ENCODE measurements around the gene TMEM170A.
"Not testable (repeated sequence)": the region's sequence is repeated elsewhere in the genome, so short reads cannot be mapped to it uniquely, and the experiment has no call there.

The TMEM170A gene

DNA sequence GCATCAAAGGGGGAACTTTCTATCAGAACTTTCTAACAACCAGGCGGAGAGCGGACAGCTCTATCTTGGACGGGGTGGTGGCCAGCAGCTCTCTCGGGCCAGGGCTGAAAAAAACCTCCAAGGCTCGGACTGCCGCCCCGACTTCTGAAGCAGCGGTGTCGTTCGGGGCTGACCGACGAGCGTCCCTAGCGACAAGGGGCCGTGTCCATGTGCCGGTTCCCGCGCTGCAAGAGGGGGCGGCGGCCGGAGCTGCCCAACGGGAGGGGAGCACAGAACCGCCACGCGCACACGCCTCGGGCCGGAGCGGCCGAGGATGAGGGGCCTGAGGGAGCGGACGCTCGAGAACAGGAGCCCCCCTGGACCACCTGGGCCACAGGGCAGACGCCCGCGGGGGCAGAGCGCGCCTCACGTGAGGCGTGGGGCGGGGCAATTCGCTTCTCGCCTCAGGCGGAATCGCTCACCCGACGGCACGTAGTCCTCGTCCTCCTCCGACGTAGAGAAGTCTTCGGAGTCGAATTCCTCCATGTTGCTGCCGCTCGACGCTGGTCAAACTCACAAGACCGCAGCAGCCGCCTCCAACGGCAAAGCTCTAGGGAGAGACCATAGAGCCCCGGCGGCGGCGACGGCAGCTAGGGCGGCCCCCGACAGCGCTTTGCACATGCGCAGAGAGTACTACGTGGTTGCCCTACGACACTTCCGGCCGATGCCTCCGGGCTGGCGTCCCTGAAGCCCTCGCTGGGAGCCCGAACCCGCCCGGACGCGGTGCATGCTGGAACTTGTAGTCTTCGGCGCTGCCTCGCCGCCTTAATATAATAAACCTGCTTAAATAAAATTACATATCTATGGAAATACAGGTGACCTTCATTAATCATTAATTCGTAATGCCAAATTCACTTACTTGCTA is 31.4 kb downstream of the TMEM170A start, which contains the start of gene CFDP1:
TSS of gene CFDP1 (minus strand) at position 676 of the 904 bp plus-strand sequence. CDS start at position 525, 151 bp downstream.
- peak; percentile 97 for DNase-seq (ENCODE audit: low spot score)
- TF ChIP-seq, protein P1, sequence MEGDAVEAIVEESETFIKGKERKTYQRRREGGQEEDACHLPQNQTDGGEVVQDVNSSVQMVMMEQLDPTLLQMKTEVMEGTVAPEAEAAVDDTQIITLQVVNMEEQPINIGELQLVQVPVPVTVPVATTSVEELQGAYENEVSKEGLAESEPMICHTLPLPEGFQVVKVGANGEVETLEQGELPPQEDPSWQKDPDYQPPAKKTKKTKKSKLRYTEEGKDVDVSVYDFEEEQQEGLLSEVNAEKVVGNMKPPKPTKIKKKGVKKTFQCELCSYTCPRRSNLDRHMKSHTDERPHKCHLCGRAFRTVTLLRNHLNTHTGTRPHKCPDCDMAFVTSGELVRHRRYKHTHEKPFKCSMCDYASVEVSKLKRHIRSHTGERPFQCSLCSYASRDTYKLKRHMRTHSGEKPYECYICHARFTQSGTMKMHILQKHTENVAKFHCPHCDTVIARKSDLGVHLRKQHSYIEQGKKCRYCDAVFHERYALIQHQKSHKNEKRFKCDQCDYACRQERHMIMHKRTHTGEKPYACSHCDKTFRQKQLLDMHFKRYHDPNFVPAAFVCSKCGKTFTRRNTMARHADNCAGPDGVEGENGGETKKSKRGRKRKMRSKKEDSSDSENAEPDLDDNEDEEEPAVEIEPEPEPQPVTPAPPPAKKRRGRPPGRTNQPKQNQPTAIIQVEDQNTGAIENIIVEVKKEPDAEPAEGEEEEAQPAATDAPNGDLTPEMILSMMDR (IDR thresholded peaks at IDR 0.05; ENCODE audit: extremely low read depth, insufficient read depth, missing control alignments), result no peak
- in situ Hi-C loops (cut with MboI; ENCODE audit: low pct_unique_long_range_greater_than_20kb, low sequenced_read_pairs, unreplicated experiment), result no loop called here

DNA sequence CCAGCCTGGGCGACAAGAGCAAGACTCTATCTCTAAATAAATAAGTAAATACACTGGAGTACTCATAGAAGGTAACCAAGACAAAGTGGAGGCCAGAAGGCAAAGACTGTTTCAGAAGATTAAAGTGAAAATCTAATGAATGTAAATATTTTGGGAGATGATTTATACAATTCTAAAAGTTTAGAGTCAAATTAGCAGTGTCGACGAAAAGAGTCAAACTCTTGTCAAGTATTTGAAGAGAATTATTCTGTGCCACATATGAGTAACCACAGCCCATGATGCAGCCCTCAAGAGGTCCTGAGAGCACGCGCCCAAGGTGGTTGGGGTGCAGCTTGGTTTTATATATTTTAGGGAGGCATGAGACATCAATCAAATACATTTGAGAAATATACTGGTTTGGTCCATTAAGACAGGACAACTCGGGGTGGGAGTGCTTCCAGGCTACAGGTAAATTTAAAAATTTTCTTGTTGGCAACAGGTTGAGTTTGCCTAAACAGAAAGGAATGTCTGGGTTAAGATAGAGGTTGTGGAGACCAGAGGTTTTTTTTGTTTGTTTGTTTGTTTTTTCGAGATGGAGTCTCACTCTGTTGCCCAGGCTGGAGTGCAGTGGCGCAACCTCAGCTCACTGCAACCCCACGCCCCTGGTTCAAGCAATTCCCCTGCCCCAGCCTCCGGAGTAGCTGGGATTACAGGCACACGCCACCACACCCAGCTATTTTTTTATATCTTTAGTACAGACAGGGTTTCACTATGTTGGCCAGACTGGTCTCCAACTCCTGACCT is 34.7 kb downstream of the TMEM170A start:
- in situ Hi-C loops (cut with MboI; ENCODE audit: low pct_unique_long_range_greater_than_20kb, low sequenced_read_pairs, unreplicated experiment), result no loop called here
- DNase-seq (ENCODE audit: low spot score), result no peak
- TF ChIP-seq, protein P1 (IDR thresholded peaks at IDR 0.05; ENCODE audit: extremely low read depth, insufficient read depth, missing control alignments), result no peak

DNA sequence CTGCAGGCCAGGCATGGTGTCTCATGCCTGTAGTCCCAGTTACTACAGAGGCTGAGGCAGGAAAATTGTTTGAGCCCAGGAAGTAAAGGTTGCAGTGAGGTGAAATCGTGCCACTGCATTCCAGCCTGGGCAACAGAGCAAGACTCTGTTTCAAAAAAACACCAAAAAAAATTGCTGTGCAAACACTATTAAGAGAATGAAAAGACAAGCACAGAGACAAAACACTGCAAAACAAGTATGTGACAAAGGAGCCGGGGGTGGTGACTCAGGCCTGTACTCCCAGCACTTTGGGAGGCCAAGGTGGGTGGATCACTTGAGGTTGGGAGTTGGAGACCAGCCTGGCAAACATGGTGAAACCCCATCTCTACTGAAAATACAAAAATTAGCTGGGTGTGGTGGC is 38.0 kb downstream of the TMEM170A start:
- in situ Hi-C loops (cut with MboI; ENCODE audit: low pct_unique_long_range_greater_than_20kb, low sequenced_read_pairs, unreplicated experiment); DNase-seq (ENCODE audit: low spot score): not testable (repeated sequence)

DNA sequence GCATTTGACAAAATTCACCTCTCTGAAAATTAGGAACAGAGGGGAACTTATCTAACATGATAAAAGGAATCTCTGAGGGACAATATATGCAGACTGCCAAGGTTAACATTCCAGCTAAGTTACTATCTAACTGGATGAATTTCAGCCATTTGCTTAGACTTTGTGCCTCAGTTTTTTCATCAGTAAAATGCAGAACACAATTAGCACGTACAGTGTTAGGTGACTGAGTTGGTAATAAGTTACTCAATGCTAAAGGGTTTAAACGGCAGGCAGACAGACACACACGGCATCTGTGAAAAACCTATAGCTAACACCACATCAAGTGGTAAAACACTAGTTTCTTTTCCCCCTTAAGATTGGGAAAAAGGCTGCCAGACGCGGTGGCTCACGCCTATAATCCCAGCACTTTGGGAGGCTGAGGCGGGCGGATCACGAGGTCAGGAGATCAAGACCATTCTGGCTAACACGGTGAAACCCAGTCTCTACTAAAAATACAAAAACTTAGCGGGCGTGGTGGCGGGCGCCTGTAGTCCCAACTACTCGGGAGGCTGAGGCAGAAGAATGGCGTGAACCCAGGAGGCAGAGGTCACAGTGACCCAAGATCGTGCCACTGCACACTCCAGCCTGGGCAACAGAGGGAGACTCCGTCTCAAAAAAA is 40.3 kb downstream of the TMEM170A start:
- in situ Hi-C loops (cut with MboI; ENCODE audit: low pct_unique_long_range_greater_than_20kb, low sequenced_read_pairs, unreplicated experiment); DNase-seq (ENCODE audit: low spot score): not testable (repeated sequence)

DNA sequence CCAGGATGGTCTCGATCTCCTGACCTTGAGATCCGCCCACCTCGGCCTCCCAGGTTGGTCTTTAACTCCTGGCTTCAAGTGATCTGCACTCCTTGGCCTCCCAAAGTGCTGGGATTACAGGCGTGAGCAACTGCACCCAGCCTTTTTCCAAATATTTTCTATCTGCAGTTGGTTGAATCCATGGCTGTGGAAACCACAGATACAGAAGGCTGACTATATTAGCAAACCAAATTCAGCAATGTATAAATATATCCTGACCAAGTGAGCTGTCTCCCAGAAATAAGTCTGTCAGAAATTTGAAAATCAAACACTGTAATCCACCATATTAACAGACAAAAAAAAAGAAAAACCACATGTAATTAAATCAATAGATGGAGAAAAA is 40.8 kb downstream of the TMEM170A start:
- TF ChIP-seq, protein P1 (IDR thresholded peaks at IDR 0.05; ENCODE audit: extremely low read depth, insufficient read depth, missing control alignments), result no peak
- in situ Hi-C loops (cut with MboI; ENCODE audit: low pct_unique_long_range_greater_than_20kb, low sequenced_read_pairs, unreplicated experiment), result no loop called here
- DNase-seq (ENCODE audit: low spot score), result no peak

DNA sequence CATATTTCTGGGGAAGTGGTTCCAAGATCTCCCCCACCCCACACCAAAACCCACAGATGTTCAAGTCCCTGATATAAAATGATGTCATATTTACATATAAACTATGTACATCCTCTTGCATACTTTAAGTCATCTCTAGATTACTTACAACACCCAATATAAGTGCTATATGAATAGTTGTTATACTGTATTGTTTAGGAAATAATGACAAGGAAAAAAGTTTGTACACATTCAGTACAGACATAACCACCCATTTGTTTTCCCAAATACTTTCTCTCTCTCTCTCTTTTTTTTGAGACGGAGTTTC is 42.7 kb downstream of the TMEM170A start:
- no peak for DNase-seq (ENCODE audit: low spot score)
- TF ChIP-seq, protein P1 (IDR thresholded peaks at IDR 0.05; ENCODE audit: extremely low read depth, insufficient read depth, missing control alignments), result no peak
- in situ Hi-C loops (cut with MboI; ENCODE audit: low pct_unique_long_range_greater_than_20kb, low sequenced_read_pairs, unreplicated experiment), result no loop called here

DNA sequence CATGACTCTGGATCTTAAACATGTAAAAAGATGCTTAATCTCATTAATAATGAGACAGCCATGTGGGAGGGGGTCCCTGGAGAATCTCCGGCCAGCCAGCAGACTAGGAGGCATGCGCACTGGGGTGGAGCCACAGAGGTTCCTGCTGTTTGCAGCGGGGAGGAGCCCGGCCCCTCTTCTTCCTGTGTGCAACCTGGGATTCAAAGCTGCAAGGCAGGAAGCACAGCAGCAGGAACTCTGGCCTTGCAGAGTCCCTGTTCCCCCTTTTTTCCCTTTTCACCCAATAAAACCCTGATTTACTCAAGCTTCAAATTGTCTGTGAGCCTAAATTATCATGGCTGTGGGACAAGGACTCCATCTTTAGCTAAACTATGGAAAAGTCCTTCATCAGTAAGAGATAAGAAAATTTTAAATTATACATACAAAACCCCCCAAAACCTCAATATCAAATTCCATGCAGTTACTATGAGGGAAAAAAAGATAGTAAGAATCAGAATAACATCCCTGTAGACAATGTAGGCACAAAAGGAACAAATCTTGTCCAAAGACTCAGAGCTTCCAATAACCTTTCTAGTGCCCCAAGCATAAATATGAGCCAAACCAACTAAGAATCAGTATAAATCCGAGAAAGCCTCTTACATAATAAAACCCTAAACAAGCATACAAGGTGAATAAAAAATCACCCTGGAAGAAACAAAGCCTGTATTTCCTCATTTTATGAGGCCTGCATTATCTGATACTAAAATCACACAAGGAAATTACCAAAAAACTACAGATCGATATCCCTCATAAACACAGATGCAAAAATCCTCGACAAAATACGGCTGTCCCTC is 43.3 kb downstream of the TMEM170A start:
- TF ChIP-seq, protein P1 (IDR thresholded peaks at IDR 0.05; ENCODE audit: extremely low read depth, insufficient read depth, missing control alignments), result no peak
- DNase-seq (ENCODE audit: low spot score), result no peak
- in situ Hi-C loops (cut with MboI; ENCODE audit: low pct_unique_long_range_greater_than_20kb, low sequenced_read_pairs, unreplicated experiment), result no loop called here

Data from GM13977 (cell line).